GM19043 (cell line): ENCODE results near the gene IQUB.
A peak's percentile ranks its signal among the peaks of the same experiment; 100 is the strongest.
"Not testable (repeated sequence)": the region's sequence is repeated elsewhere in the genome, so short reads cannot be mapped to it uniquely, and the experiment has no call there.

Experiments
- ATAC-seq: cut with Tn5 transposase; IDR thresholded peaks from one replicate; pipeline ENCODE4 v1.9.1; 2021; ENCODE audit warnings: low read depth; ENCODE audit not compliant: unreplicated experiment

IQUB gene

DNA sequence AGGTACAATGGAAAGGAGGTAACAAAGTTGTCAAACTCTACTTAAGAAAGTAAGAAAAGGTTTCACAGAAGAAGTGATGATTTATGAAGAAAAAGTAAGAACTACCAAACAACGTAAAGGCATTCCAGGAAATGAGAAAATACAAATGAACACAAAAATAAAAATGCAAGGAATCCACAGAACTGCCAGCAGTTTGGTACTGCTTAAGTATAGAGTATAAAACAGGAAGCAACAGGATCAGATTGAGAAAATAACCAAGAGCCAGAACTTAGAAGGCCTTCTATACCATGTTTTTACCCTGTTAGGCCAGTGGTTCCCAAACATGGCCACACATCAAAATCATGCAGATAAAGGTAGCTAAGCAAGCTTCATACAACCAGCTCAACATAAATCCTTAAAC lies 14.0 kb upstream of the IQUB start:
- ATAC-seq: no peak

DNA sequence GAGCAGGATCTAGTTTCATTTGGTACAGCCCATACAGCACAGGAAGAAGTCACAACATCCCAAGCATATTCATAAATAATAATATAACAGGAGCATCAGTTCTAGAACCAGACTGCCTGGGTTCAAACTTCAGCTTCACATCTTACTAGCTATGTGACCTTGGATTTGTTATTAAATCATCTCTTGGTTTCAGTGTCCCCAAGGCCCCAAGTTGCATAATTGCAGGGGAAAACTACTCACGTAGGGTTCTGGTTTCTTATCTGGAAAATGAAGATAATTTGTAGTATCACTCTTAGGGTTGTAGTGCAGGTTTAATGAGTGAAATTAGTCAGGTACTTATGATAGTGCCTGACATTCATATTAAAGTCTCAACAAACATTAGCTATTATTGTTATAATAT lies 5.5 kb upstream of the IQUB start:
- no peak for ATAC-seq

DNA sequence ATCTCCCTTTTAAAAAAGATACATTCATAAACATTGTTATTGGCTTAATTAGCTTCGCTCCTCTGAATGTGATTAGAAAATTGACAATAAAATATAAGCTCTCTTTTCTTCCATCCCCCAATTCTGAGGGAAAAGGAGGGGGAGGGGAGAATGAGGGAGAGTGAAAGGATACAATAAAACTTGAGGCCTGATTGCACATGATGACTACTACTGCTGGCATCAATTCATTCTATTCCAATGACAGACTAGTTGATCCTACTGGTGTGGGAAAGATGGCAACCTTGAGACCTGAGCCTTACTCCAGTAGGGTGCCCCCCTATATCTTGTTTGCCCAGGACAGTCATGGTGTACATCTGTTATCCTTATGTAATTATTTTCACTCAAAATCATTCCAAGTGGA lies 4.5 kb upstream of the IQUB start:
- no peak for ATAC-seq

DNA sequence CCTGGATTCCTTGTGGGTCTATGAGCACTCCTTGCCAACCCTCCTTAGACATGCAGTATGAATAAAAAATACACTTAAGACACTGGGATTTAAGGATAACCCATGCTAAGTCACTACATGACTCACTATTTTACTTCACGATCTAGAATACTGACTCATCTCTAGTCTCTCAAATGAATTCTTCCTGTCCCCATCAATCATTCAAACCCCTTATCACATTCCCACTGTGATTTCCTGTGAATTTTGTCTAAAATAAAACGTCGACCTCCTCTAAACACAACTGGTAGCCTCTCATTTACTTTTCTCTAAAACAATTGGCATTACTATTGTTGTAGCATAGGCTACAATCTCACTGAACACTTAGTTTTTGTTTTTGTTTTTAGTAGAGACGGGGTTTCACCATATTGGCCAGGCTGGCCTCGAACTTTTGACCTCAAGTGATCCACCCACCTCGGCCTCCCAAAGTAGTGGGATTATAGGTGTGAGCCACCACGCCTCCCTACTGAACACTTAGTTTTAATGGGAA lies 3.9 kb upstream of the IQUB start:
- ATAC-seq: no peak

DNA sequence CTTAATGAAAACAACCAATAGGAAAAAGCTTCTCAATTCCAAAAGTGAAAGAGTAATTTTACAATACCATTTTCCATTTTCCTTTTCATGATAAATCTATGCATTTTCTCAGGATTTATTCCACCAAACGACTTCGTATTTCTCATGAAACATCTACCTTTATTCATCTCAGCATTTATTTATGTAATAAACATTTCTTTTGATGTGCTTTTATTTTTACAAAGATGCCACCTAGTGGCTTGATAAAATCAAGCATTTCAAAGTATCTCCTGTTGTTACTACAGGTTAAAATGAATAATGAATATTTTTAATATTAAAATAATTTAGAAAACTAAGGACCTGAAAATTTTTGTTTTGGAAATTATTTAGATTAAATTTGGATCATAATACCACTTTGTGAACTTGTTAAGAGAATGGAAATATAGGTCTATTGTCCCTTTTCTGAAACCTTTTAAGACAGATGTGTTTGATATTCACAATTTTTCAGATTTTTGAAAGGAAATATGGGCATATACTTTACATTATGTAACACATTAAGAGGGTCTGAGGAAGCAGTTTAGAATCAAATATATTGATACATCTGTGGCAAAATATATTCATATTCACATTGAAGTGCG lies 2.7 kb upstream of the IQUB start:
- no peak for ATAC-seq

DNA sequence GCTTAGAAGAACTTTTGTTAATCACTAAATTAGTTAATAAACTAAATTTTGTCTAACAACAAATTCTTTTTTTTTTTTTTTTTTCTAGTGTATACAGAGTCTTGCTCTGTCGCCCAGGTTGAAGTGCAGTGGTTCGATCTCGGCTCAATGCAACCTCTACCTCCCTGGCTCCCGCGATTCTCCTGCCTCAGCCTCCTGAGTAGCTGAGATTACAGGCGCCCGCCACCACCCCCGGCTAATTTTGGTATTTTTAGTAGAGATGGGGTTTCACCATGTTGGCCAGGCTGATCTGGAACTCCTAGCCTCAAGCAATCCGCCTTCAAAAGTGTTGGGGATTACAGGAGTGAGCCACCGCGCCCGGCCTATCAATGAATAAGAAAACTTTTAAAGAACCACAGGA lies 1.1 kb upstream of the IQUB start:
- ATAC-seq: no peak

DNA sequence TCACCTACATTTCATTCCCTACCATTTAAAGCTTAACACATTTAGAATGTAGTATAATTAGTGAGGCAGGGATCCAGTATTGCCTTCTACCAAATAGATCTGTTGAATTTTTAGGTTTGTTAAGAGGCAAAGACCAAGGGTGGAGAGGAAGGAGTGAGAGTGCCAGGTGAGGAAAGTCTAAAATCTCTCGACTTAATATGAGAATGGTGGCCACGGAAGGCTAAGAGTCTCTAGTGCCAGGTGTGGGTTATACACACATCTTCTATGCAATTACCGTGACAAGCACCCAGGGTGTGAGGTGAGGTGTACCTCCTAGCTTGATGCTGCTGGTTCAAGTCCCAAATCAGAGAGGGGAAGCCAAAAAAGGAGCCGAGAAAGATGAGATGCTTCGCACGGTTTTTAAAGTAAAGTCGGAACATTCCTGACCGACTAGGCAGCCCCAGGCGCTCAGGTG lies 439 bp downstream of the IQUB start:
- ATAC-seq: peak; percentile 7

DNA sequence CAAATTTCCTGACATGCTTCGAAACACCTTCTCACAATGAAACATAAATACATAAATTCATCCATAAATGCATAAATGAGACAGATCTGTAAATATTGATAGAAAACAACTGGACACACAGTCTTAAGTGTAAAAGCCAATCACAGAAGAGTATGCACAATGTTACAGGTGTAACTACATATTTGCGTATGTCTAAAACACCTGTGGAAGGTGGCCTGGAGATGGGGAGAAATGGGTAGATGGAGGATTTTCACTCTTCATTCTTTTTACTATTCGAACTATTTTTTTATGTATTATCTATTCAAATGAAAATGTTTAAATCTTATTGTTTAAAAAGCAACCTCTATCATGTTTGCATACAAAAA lies 860 bp downstream of the IQUB start:
- ATAC-seq: no peak

DNA sequence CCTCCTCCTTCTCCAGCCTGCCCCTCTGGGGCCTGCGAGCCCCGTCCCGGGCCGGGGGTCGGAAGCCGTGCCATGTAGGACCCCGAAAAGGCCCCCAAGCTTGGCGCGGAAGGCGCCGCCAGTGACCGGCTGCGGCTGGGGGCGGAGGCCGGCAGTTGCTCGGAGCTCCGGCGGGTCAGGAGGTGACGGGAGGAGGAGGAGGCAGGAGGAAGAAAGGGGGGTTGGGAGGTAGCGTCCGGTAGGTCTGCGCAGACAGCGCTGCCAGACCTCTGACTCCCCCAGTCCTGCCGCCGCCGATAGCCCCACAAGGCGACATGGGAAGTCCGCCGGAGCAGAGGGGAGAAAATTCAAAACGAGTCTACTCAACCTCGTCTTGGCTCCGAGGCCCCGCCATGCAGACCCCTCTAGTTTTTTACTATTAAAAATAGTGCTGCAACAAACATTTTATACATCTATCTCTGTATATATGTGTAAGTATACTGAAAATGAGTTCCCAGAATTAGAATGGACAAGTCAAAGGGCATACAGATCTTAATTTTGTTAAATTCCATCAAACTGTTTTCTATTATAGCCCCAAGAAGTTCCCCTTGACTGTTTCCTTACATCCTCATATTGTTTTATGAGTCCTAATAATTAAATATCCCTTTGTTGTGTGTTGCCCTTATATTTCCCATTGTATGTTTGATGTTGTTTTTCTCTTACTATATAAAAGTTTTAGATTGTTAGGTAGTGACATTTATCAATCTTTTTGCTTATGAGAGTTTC lies 1.4 kb downstream of the IQUB start:
- not testable (repeated sequence) for ATAC-seq

DNA sequence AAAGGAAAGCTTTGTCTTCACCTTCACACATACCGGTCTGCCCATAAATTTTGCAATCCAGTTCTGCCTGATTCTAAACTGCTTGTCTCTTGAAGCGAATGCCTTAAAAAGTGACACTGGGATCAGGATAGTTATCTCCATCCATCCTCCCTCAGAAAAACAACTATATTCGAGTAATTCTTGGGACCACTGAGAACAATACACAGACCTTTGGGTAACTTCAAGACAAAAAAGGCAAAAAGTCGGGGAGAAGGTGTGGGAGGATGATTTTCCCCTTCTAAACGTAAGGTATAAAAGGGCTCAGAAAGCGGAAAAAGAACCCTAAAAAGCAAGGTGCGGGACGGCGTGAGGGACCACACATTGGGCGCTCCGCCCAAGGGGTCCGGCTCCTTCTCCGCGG lies 2.1 kb downstream of the IQUB start:
- ATAC-seq: not testable (repeated sequence)

DNA sequence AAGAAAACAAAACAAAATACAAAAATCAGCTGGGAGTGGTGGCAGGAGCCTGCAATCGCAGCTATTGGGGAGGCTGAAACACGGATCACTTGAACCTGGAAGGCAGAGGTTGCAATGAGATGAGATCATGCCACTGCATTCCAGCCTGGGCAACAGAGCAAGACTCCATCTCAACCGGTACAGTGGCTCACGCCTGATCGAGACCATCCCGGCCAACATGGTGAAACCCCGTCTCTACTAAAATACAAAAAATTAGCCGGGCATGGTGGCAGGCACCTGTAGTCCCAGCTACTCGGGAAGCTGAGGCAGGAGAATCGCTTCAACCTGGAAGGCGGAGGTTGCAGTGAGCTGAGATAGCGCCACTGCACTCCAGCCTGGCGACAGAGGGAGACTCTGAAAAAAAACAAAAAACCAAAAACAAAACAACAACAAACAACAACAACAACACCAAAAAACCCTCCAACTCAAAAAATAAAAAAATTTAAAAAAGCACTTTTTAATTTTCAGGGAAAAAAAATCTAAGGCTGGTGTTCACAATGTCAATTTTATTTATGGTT lies 4.3 kb downstream of the IQUB start:
- not testable (repeated sequence) for ATAC-seq

DNA sequence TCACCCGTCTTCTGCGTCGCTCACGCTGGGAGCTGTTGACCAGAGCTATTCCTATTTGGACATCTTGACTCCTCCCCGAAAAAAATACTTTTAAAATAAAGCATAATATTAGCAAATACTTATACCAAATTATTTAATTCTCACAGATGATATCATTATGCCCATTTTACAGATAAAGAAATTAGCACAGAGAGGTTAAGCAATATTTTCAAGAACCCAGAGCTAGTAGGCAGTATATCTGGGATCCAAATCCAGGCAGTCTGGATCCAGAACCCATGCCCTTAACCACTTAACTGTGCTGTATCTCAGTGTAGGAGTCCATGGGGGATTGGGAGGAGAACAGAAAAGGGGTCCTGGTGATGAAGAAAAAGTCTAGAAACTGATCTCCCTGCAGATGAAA lies 6.1 kb downstream of the IQUB start:
- no peak for ATAC-seq

DNA sequence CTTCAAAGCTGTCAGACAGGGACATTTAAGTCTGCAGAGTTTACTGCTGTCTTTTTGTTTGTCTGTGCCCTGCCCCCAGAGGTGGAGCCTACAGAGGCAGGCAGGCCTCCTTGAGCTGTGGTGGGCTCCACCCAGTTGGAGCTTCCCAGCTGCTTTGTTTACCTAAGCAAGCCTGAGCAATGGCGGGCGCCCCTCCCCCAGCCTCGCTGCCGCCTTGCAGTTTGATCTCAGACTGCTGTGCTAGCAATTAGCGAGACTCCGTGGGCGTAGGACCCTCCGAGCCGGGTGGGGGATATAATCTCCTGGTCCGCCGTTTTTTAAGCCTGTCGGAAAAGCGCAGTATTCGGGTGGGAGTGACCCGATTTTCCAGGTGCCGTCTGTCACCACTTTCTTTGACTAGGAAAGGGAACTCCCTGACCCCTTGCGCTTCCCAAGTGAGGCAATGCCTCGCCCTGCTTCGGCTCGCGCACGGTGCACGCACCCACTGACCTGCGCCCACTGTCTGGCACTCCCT lies 6.6 kb downstream of the IQUB start:
- ATAC-seq: not testable (repeated sequence)

DNA sequence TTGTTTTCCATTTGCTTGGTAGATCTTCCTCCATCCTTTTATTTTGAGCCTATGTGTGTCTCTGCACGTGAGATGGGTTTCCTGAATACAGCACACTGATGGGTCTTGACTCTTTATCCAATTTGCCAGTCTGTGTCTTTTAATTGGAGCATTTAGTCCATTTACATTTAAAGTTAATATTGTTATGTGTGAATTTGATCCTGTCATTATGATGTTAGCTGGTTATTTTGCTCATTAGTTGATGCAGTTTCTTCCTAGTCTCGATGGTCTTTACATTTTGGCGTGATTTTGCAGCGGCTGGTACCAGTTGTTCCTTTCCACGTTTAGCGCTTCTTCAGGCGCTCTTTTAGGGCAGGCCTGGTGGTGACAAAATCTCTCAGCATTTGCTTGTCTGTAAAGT lies 7.9 kb downstream of the IQUB start:
- ATAC-seq: not testable (repeated sequence)

DNA sequence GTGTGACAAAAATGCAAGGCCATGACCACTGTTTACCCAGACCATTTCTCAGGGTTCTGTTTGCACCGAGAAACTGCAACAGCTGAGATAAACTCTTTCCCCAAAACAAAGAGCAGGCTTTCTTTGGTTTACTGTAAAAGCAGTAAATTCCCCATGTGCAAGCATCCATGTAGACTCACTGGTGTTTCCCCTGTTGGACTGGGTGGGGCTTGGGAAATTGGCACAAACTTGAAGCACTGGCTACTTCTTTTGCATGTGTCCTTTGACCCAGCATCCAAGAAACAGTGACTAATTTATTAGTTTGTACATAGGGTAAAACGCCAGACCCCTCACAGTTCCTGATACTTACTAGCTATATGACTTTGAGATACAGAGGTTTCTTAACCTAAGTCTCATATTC lies 12.3 kb downstream of the IQUB start:
- ATAC-seq: no peak

DNA sequence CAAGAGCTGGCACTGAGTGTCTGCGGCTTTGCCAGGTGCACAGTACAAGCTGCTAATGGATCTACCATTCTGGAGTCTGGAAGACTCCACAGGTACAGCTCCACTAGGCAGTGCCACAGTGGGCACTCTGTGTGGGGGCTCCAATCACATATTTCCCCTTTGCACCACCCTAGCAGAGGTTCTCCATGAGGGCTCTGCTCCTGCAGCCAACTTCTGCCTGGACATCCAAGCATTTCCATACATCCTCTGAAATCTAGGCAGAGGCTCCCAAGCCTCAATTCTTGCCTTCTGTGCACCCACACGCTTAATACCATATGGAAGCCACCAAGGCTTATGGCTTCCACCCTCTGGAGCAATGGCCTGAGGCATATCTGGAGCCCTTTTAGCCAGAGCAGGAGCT lies 29.2 kb downstream of the IQUB start:
- no peak for ATAC-seq

DNA sequence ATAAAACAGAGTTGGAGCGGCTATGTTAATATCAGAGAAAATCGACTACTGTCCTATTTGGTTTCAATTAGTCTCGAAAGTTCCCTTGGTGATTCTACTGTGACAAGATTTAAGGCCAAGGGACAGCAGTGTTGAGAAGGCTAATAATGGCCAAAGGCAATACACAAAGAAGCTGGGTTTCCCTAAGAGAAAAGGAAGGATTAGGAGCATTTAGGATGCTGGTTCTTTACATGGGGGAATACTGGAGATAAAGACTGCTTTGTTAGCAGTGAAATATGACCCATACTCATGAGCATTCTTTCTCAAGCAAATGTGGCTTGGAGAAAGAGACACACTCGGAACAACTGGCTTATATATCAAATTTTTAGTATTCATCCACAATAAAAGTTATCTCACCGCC lies 32.2 kb downstream of the IQUB start:
- ATAC-seq: no peak

DNA sequence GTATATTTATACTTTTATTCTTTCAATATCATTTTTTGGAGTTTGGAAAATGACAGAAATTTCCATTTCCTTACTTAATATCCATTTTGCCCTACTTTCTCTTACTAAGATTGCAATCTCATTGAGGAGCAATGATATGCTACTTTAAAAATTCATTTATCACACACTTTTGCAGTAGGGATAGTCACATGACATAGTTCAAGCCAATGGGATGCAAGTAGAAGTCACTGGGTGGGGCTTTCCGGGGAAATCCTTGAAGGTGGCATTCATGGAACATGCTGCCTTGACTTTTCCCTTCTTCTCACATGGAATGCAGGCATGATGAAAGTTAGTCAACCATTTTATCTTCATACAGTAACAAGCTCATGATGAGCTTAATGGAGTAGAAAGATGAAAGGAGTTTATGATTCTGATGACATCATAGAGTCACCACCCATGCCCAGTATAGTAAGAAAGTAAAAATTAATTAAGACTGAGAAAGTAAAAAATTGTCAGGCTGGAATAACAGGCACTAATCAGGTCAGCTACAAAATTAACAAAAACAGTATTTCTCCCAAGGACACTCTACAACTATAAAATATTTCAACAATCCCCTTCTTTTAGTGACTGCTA lies 33.4 kb downstream of the IQUB start:
- ATAC-seq: no peak

DNA sequence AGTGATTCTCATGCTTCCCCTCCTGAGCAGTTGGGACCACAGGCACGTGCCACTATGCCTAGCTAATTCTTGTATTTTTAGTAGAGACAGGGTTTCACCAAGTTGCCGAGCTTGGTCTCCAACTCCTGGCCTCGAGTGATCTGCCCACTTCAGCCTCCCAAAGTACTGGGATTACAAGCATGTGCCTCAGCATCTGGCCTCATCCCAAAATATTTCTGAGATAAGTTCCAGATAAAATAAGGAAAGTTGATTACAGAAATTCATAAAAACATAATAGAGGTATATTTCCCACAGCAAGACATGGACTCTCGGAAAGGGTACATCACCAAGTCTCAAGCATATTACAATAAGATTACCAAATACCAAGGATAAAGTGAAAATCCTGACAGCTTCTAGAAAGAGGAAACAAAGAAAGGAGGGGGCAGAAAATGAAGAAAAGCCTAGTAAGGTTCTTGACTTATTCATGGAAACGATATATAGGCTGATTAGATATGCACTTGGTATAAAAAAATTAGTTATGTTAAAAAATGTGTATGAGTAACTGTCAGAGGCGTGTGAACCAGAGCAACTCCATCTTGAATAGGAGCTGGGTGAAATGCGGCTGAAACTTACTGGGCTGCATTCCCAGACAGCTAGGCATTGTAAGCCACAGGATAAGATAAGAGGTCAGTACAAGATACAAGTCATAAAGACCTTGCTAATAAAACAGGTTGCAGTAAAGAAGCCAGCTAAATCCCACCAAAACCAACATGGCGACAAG lies 35.0 kb downstream of the IQUB start:
- ATAC-seq: no peak

DNA sequence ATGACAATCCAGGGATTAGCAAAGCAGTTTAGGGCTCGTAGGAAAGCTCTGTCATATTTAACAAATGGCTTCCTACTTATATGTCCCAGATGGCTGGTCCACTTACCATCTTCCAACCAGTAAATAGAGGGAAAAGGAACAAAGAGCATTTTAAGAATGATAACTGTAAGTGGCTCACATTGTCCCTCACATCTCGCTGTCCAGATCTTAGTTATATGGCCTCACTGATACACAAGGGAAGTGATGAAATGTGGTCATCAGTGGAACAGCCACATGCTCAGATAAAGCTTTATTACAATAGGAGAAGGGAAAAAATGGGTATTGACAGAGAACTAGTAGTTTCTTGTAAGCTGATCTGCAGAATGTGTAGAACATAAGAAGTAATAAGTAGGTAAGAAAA lies 35.8 kb downstream of the IQUB start:
- no peak for ATAC-seq

DNA sequence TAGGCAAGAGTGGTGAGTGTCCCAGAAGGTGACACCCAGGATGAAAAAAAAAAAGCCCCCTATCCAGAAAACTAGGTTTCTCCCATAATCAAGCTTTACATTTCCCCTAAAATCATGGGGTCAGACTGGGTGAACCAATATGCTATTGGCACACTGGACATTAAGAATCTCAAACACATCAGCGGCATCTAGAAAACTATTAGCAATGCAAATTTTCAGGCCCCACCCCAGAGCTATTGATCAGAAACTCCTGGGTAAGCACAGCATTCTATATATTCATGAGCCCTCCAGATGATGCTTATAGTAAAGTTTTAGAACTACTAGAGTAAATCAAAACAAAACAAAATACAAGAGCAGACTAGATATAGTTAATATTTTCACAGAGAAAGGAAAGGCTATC lies 36.4 kb downstream of the IQUB start:
- no peak for ATAC-seq
